Right atrium auricular region (tissue), 2 donors: ENCODE data around the gene FHL1. TPM values are rescaled to one million over a fixed set of nuclear protein-coding genes. Genes with fewer than 3 reads are reported as not detected.
"Not testable (repeated sequence)": the region's sequence is repeated elsewhere in the genome, so short reads cannot be mapped to it uniquely, and the experiment has no call there.

Source experiments
- DNase-seq: peaks from one replicate; pipeline ENCODE4 v3.0.0-alpha.2; 2019; ENCODE audit warnings: low spot score
- H3K27ac ChIP-seq, 2 donors: fragments of 200-600 bp; sonication (generic); 1 replicate in 1 of 2; 2 replicates in 1 of 2; pipeline ENCODE4 v1.5.1; 2016 to 2019
- H3K27me3 ChIP-seq, 2 donors: fragments of 200-600 bp; sonication (generic); one replicate each; pipeline versions ENCODE4 v1.5.1 to v1.6.0; 2017 to 2019
- H3K36me3 ChIP-seq: fragments of 200-600 bp; sonication (generic); one replicate; pipeline ENCODE4 v1.5.1; 2016
- H3K4me1 ChIP-seq, 2 donors: fragments of 200-600 bp; sonication (generic); one replicate each; pipeline versions ENCODE4 v1.5.1 to v1.6.0; 2017 to 2019
- H3K4me3 ChIP-seq, 2 donors: fragments of 200-600 bp; sonication (generic); 1 replicate in 1 of 2; 2 replicates in 1 of 2; pipeline ENCODE4 v1.5.1; 2017 to 2019; ENCODE audit warnings: mild to moderate bottlenecking in 1 of 2, moderate library complexity in 1 of 2
- H3K9me3 ChIP-seq, 2 donors: fragments of 200-600 bp; sonication (generic); one replicate each; pipeline ENCODE4 v1.5.1; 2019
- total RNA-seq, 2 donors: library from RNA; depleted of rRNA; stranded (reverse); fragments of >200 nt; gene quantifications; one replicate each; pipeline ENCODE4 v1.1.0, GENCODE V29; 2016
- TF ChIP-seq, protein P1 (sequence below), 2 donors: fragments of 200-600 bp; sonication (generic); IDR thresholded peaks; one replicate each; pipeline ENCODE4 v1.5.1; 2019; ENCODE audit warnings: antibody characterized with exemption in 2 of 2

The FHL1 gene
- total RNA-seq, 2 donors from 2014 or later, result 869 to 2,468 TPM

- Histone ChIP-seq H3K4me3 (no peak overlapping the region), H3K4me1 (peaks cover 0 to 14% of the 10 kb centered on the region in 2 donors), H3K36me3 (no peaks in the 10 kb centered on the region), H3K27me3 (no peaks in the 10 kb centered on the region), H3K27ac (peak overlapping the region; percentile 6 to 70), H3K9me3 (no peaks in the 10 kb centered on the region)
- TF ChIP-seq, protein P1, sequence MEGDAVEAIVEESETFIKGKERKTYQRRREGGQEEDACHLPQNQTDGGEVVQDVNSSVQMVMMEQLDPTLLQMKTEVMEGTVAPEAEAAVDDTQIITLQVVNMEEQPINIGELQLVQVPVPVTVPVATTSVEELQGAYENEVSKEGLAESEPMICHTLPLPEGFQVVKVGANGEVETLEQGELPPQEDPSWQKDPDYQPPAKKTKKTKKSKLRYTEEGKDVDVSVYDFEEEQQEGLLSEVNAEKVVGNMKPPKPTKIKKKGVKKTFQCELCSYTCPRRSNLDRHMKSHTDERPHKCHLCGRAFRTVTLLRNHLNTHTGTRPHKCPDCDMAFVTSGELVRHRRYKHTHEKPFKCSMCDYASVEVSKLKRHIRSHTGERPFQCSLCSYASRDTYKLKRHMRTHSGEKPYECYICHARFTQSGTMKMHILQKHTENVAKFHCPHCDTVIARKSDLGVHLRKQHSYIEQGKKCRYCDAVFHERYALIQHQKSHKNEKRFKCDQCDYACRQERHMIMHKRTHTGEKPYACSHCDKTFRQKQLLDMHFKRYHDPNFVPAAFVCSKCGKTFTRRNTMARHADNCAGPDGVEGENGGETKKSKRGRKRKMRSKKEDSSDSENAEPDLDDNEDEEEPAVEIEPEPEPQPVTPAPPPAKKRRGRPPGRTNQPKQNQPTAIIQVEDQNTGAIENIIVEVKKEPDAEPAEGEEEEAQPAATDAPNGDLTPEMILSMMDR (IDR thresholded peaks at IDR 0.05), result peak; percentile 66 to 83
- DNase-seq, result peak; percentile 74
Observed at GRCh38 chrX:136162827-136163570, 15.7 kb downstream of the FHL1 start.

GRCh38 chrX:136163689-136164088, 16.4 kb downstream of the FHL1 start:
- TF ChIP-seq, protein P1 (IDR thresholded peaks at IDR 0.05), result no peak
- Histone ChIP-seq H3K4me1 (peaks cover 0 to 14% of the 10 kb centered on the region in 2 donors), H3K9me3 (no peaks in the 10 kb centered on the region), H3K4me3 (no peak overlapping the region), H3K27ac (peak overlapping the region; percentile 6 to 70), H3K27me3 (no peaks in the 10 kb centered on the region), H3K36me3 (no peaks in the 10 kb centered on the region)
- DNase-seq, result no peak

DNA sequence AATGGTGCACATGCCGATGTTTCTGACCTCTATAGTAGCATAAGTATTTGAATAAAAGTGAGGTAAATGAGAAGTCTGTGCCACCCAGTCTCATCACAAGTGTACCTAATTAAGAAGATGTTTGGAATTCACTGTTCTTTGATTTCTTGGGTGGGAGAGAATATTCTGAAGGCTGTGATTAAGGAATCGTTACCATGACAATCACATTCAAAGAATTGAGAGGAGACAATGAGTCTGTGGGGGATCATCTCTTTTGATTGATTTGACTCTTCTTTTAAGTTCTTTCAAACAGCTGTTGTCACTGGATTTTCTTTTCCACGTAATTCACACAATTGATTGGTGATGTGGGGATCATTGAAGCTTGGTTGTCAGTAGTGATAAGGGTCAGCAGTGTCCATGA, 18.1 kb downstream of the FHL1 start:
- Histone ChIP-seq H3K27ac (peak overlapping the region; percentile 6 to 81), H3K27me3 (no peaks in the 10 kb centered on the region), H3K36me3 (no peaks in the 10 kb centered on the region), H3K4me1 (peaks cover 0 to 15% of the 10 kb centered on the region in 2 donors), H3K9me3 (no peaks in the 10 kb centered on the region), H3K4me3 (no peak overlapping the region)
- no peak for DNase-seq
- TF ChIP-seq, protein P1 (IDR thresholded peaks at IDR 0.05), result no peak

DNA sequence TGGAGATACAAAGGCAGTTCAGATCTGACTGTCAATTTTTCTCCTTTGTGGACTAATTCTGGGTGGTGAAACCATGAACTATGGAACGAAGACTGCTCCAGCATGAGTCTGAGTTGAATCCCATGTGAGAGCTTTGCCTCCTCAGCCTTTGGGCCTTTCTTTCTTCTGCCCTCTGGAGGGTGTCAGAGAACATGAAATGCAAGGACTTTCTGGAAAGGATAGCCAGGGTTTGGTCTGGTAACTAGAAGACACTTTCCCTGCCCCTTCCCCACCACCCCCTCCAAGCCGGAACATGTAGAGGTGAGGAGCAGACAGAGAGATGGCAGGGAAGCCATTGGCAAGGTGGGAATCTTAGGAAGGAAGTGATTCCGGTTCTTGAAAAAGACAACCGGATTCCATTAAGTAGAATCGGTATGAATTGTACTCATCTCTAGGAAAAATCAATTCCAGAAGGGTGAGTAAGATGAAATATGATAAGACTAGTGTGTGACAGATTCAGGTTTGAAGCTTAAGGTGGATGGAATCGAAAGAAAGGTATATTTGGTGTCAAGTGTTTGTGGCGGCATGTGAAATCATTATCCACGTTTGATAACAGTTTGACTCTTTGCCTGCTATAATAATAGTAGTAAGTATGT, 19.0 kb downstream of the FHL1 start:
- Histone ChIP-seq H3K36me3 (no peaks in the 10 kb centered on the region), H3K4me3 (no peak overlapping the region), H3K4me1 (peaks cover 0 to 24% of the 10 kb centered on the region in 2 donors), H3K27me3 (no peaks in the 10 kb centered on the region), H3K27ac (peak overlapping the region; percentile 6 to 81), H3K9me3 (no peaks in the 10 kb centered on the region)
- no peak for DNase-seq
- TF ChIP-seq, protein P1 (IDR thresholded peaks at IDR 0.05), result peak; percentile 15 to 61

DNA sequence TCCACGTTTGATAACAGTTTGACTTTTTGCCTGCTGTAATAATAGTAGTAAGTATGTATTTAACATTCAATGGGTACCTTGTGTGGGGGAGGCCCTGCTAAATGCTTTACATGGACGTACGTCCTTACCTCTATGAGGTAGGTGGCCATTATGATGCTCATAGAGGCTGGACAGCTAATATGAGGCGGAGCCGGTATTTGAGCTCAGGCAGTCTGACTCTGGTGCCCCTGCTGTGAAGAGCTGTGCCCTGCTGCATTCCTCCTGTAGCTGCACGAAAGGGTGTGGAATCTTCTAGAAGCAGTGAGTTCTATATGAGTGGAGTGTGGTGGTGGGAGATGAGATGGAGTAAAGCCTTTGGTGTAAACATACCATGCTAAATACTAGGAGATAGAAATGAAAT, 20.7 kb downstream of the FHL1 start:
- not testable (repeated sequence) for H3K36me3 ChIP-seq, H3K9me3 ChIP-seq, H3K4me3 ChIP-seq, DNase-seq, H3K27me3 ChIP-seq
- peak overlapping the region; percentile 76 to 81 for H3K27ac ChIP-seq
- peaks cover 0 to 39% of the 10 kb centered on the region in 2 donors for H3K4me1 ChIP-seq

GRCh38 chrX:136168929-136169735, 21.8 kb downstream of the FHL1 start:
- H3K9me3 ChIP-seq, result no peaks in the 10 kb centered on the region
- no peaks in the 10 kb centered on the region for H3K36me3 ChIP-seq
- H3K4me3 ChIP-seq, result peak overlapping the region in 1 of 2 donors; percentile 6
- no peaks in the 10 kb centered on the region for H3K27me3 ChIP-seq
- peak; percentile 79 for DNase-seq
- peak overlapping the region; percentile 76 to 81 for H3K27ac ChIP-seq
- peaks cover 0 to 43% of the 10 kb centered on the region in 2 donors for H3K4me1 ChIP-seq
- TF ChIP-seq, protein P1 (IDR thresholded peaks at IDR 0.05), result no peak
